Measurements from ENCODE around the gene INO80. TPM values are rescaled to one million over a fixed set of nuclear protein-coding genes. Genes with fewer than 3 reads are reported as not detected.

The INO80 gene
- total RNA-seq, 4 donors from 2014 or later: 25.5 to 33.0 (median 27.8) TPM

- in situ Hi-C loops (cut with MboI; ENCODE audit: low sequenced_read_pairs in 4 of 4): no loop called here
- intact Hi-C loops (cut with DNase I; ENCODE audit: low total_unique reads): loop anchor here (2.0 to 10.0 kb wide), 2 partner anchors 51 to 853 kb away; partner anchors contain the start of gene BMF
- TF ChIP-seq POLR2A (IDR thresholded peaks at IDR 0.05): peak; percentile 61 to 77
- peak in 3 of 5 experiments; percentile 17 to 31 (median 28) for TF ChIP-seq CTCF (IDR thresholded peaks at IDR 0.05 in 4 of 5, conservative IDR thresholded peaks at IDR 0.05 in 1 of 5)
- DNase-seq (peak; percentile 93 to 97), ATAC-seq (peak; percentile 63 to 64)
- H3K36me3 ChIP-seq: peaks cover 3 to 12% of the 10 kb centered on the region in 2 donors
- H3K9me3 ChIP-seq: no peaks in the 10 kb centered on the region
- H3K27ac ChIP-seq: peak overlapping the region; percentile 91 to 99 (median 96)
- H3K4me1 ChIP-seq: peaks cover 27 to 48% of the 10 kb centered on the region in 2 donors
- no peaks in the 10 kb centered on the region for H3K27me3 ChIP-seq
- H3K4me3 ChIP-seq: peak overlapping the region in 1 of 4 donors; percentile 18
Observed at GRCh38 chr15:40958146-40958545, 157.9 kb downstream of the INO80 start.

- TF ChIP-seq CTCF (IDR thresholded peaks at IDR 0.05 in 4 of 5, conservative IDR thresholded peaks at IDR 0.05 in 1 of 5) (no peak), POLR2A (IDR thresholded peaks at IDR 0.05) (peak in 1 of 2 donors; percentile 11)
- no peaks in the 10 kb centered on the region for H3K9me3 ChIP-seq
- ATAC-seq: peak; percentile 51 to 53
Observed at GRCh38 chr15:40957581-40958051, 158.5 kb downstream of the INO80 start.

GRCh38 chr15:40957041-40957555, 159.0 kb downstream of the INO80 start:
- Histone ChIP-seq H3K9me3 (no peaks in the 10 kb centered on the region), H3K36me3 (peaks cover 3 to 12% of the 10 kb centered on the region in 2 donors), H3K4me3 (peak overlapping the region in 2 of 4 donors; percentile 85 to 96), H3K4me1 (peaks cover 34 to 54% of the 10 kb centered on the region in 2 donors), H3K27ac (peak overlapping the region; percentile 91 to 99 (median 96)), H3K27me3 (no peaks in the 10 kb centered on the region)
- DNase-seq (peak in 1 of 2 donors; percentile 69), ATAC-seq (peak in 1 of 2 donors; percentile 18)
- no peak for TF ChIP-seq CTCF (IDR thresholded peaks at IDR 0.05 in 4 of 5, conservative IDR thresholded peaks at IDR 0.05 in 1 of 5)
- TF ChIP-seq POLR2A (IDR thresholded peaks at IDR 0.05): no peak
- intact Hi-C loops (cut with DNase I; ENCODE audit: low total_unique reads): loop anchor here (10.0 kb wide), 1 partner anchor 852 kb away; the partner anchor contains the start of gene BMF
- in situ Hi-C loops (cut with MboI; ENCODE audit: low sequenced_read_pairs in 4 of 4): no loop called here

More at GRCh38 chr15:40957581-40958051, 158.5 kb downstream of the INO80 start:
- Histone ChIP-seq H3K27me3 (no peaks in the 10 kb centered on the region), H3K36me3 (peaks cover 3 to 12% of the 10 kb centered on the region in 2 donors), H3K4me1 (peaks cover 29 to 48% of the 10 kb centered on the region in 2 donors), H3K27ac (peak overlapping the region; percentile 91 to 99 (median 96)), H3K4me3 (peak overlapping the region in 1 of 4 donors; percentile 85)
- DNase-seq: peak; percentile 90 to 97
- in situ Hi-C loops (cut with MboI; ENCODE audit: low sequenced_read_pairs in 4 of 4) (no loop called here), intact Hi-C loops (cut with DNase I; ENCODE audit: low total_unique reads) (loop anchor here (2.0 to 10.0 kb wide), 2 partner anchors 51 to 853 kb away; partner anchors contain the start of gene BMF)

GRCh38 chr15:40956541-40956982, 159.5 kb downstream of the INO80 start:
- TF ChIP-seq POLR2A (IDR thresholded peaks at IDR 0.05): peak; percentile 70 to 87
- no peak for TF ChIP-seq CTCF (IDR thresholded peaks at IDR 0.05 in 4 of 5, conservative IDR thresholded peaks at IDR 0.05 in 1 of 5)
- peak overlapping the region; percentile 91 to 99 (median 96) for H3K27ac ChIP-seq
- H3K36me3 ChIP-seq: peaks cover 3 to 12% of the 10 kb centered on the region in 2 donors
- H3K4me1 ChIP-seq: peaks cover 37 to 54% of the 10 kb centered on the region in 2 donors
- H3K4me3 ChIP-seq: peak overlapping the region; percentile 76 to 96 (median 87)
- ATAC-seq: peak; percentile 45 to 51
- H3K27me3 ChIP-seq: no peaks in the 10 kb centered on the region
- peak; percentile 87 to 92 for DNase-seq
- intact Hi-C loops (cut with DNase I; ENCODE audit: low total_unique reads): loop anchor here (1.0 to 10.0 kb wide), 2 partner anchors 14 to 852 kb away; partner anchors contain the start of gene BMF
- no peaks in the 10 kb centered on the region for H3K9me3 ChIP-seq
- in situ Hi-C loops (cut with MboI; ENCODE audit: low sequenced_read_pairs in 4 of 4): no loop called here
